Measurements from ENCODE around the gene PRSS58.

Gene PRSS58

GRCh38 chr7:142257958-142258357 is at the start of gene PRSS58:
PRSS58 (minus strand) TSS chr7:142258058; CDS start chr7:142257707, 351 bp downstream.
- DNase-seq (ENCODE audit: low spot score) = no peak

- DNase-seq (ENCODE audit: low spot score) = no peak
These were observed 49.5 kb upstream of the PRSS58 start for GRCh38 chr7:142307246-142307900.

GRCh38 chr7:142303650-142304049 is 45.8 kb upstream of the PRSS58 start:
- peak; percentile 53 for DNase-seq (ENCODE audit: low spot score)

- no peak for DNase-seq (ENCODE audit: low spot score)
These were observed 44.2 kb upstream of the PRSS58 start for GRCh38 chr7:142301923-142302550.

GRCh38 chr7:142301299-142301698 is 43.4 kb upstream of the PRSS58 start:
- DNase-seq (ENCODE audit: low spot score) = no peak

- no peak for DNase-seq (ENCODE audit: low spot score)
These were observed 42.8 kb upstream of the PRSS58 start for GRCh38 chr7:142300689-142301088.

GRCh38 chr7:142299237-142299781 is 41.5 kb upstream of the PRSS58 start:
- no peak for DNase-seq (ENCODE audit: low spot score)

GRCh38 chr7:142298627-142299026 is 40.8 kb upstream of the PRSS58 start:
- no peak for DNase-seq (ENCODE audit: low spot score)

GRCh38 chr7:142298009-142298408 is 40.2 kb upstream of the PRSS58 start:
- DNase-seq (ENCODE audit: low spot score) = no peak

GRCh38 chr7:142280263-142280662 is 22.4 kb upstream of the PRSS58 start:
- DNase-seq (ENCODE audit: low spot score) = no peak

GRCh38 chr7:142279601-142280000 is 21.7 kb upstream of the PRSS58 start:
- no peak for DNase-seq (ENCODE audit: low spot score)

GRCh38 chr7:142275028-142275427 is 17.2 kb upstream of the PRSS58 start:
- DNase-seq (ENCODE audit: low spot score) = no peak

- DNase-seq (ENCODE audit: low spot score) = no peak
These were observed 15.0 kb upstream of the PRSS58 start for GRCh38 chr7:142272841-142273240.

GRCh38 chr7:142263598-142264380 is 5.9 kb upstream of the PRSS58 start:
- no peak for DNase-seq (ENCODE audit: low spot score)

- DNase-seq (ENCODE audit: low spot score) = no peak
These were observed 7.2 kb downstream of the PRSS58 start for GRCh38 chr7:142250705-142251104.

- DNase-seq (ENCODE audit: low spot score) = no peak
These were observed 7.9 kb downstream of the PRSS58 start for GRCh38 chr7:142249918-142250317.

- DNase-seq (ENCODE audit: low spot score) = no peak
These were observed 9.4 kb downstream of the PRSS58 start for GRCh38 chr7:142248166-142249160.

GRCh38 chr7:142243823-142244222 is 14.0 kb downstream of the PRSS58 start:
- DNase-seq (ENCODE audit: low spot score) = no peak

- no peak for DNase-seq (ENCODE audit: low spot score)
These were observed 17.3 kb downstream of the PRSS58 start for GRCh38 chr7:142240546-142240945.

GRCh38 chr7:142231716-142232115 is 26.1 kb downstream of the PRSS58 start:
- DNase-seq (ENCODE audit: low spot score) = no peak

- DNase-seq (ENCODE audit: low spot score) = no peak
These were observed 29.2 kb downstream of the PRSS58 start for GRCh38 chr7:142228537-142229104.
